Measurements from ENCODE around the gene KRTAP2-2. TPM values are rescaled to one million over a fixed set of nuclear protein-coding genes. Genes with fewer than 3 reads are reported as not detected.
"Not testable (repeated sequence)": the region's sequence is repeated elsewhere in the genome, so short reads cannot be mapped to it uniquely, and the experiment has no call there.

The KRTAP2-2 gene
- total RNA-seq, 2 donors from 2014 or later, result not detected

- no peak for DNase-seq (ENCODE audit: low spot score)
- intact Hi-C loops (cut with DNase I), result no loop called here
These were observed 17.1 kb downstream of the KRTAP2-2 start for GRCh38 chr17:41037853-41038350.

- DNase-seq (ENCODE audit: low spot score); intact Hi-C loops (cut with DNase I): not testable (repeated sequence)
These were observed 20.6 kb downstream of the KRTAP2-2 start, which contains the start of gene KRTAP1-3 for GRCh38 chr17:41034346-41034935. Gene KRTAP1-3, minus strand, starts transcription at chr17:41034874. Its CDS starts 53 bp downstream, at chr17:41034821.

GRCh38 chr17:41029633-41030245, 25.3 kb downstream of the KRTAP2-2 start, which contains the start of gene KRTAP1-4:
Gene KRTAP1-4, minus strand, starts transcription at chr17:41030195. Its CDS starts 117 bp downstream, at chr17:41030078.
- DNase-seq (ENCODE audit: low spot score), result no peak
- intact Hi-C loops (cut with DNase I), result no loop called here

GRCh38 chr17:41026715-41027471, 28.1 kb downstream of the KRTAP2-2 start, which contains the start of gene KRTAP1-5:
Gene KRTAP1-5, minus strand, starts transcription at chr17:41027208. Its CDS starts 53 bp downstream, at chr17:41027155.
- DNase-seq (ENCODE audit: low spot score), result no peak
- intact Hi-C loops (cut with DNase I), result no loop called here

GRCh38 chr17:41024697-41025096, 30.3 kb downstream of the KRTAP2-2 start:
- DNase-seq (ENCODE audit: low spot score), result no peak
- intact Hi-C loops (cut with DNase I), result no loop called here

- no peak for DNase-seq (ENCODE audit: low spot score)
- intact Hi-C loops (cut with DNase I), result no loop called here
These were observed 34.7 kb downstream of the KRTAP2-2 start for GRCh38 chr17:41020336-41020735.

- intact Hi-C loops (cut with DNase I), result no loop called here
- DNase-seq (ENCODE audit: low spot score), result no peak
These were observed 35.6 kb downstream of the KRTAP2-2 start for GRCh38 chr17:41019415-41019814.

- DNase-seq (ENCODE audit: low spot score), result no peak
- intact Hi-C loops (cut with DNase I), result no loop called here
These were observed 36.5 kb downstream of the KRTAP2-2 start for GRCh38 chr17:41018541-41018940.

- intact Hi-C loops (cut with DNase I), result no loop called here
These were observed 38.3 kb downstream of the KRTAP2-2 start for GRCh38 chr17:41016578-41017215.

GRCh38 chr17:41015454-41015853, 39.6 kb downstream of the KRTAP2-2 start:
- no peak for DNase-seq (ENCODE audit: low spot score)
- intact Hi-C loops (cut with DNase I), result no loop called here

More at GRCh38 chr17:41016578-41017215, 38.3 kb downstream of the KRTAP2-2 start:
- no peak for DNase-seq (ENCODE audit: low spot score)

GRCh38 chr17:41013606-41014005, 41.4 kb downstream of the KRTAP2-2 start:
- no peak for DNase-seq (ENCODE audit: low spot score)
- intact Hi-C loops (cut with DNase I), result no loop called here

GRCh38 chr17:41013181-41013580, 41.8 kb downstream of the KRTAP2-2 start:
- intact Hi-C loops (cut with DNase I), result no loop called here
- DNase-seq (ENCODE audit: low spot score), result no peak

GRCh38 chr17:41012326-41013120, 42.5 kb downstream of the KRTAP2-2 start:
- DNase-seq (ENCODE audit: low spot score), result no peak

GRCh38 chr17:41010441-41010840, 44.6 kb downstream of the KRTAP2-2 start:
- intact Hi-C loops (cut with DNase I), result no loop called here
- no peak for DNase-seq (ENCODE audit: low spot score)

More at GRCh38 chr17:41012326-41013120, 42.5 kb downstream of the KRTAP2-2 start:
- intact Hi-C loops (cut with DNase I), result no loop called here

GRCh38 chr17:41009936-41010335, 45.1 kb downstream of the KRTAP2-2 start:
- no peak for DNase-seq (ENCODE audit: low spot score)
- intact Hi-C loops (cut with DNase I), result no loop called here

- intact Hi-C loops (cut with DNase I), result no loop called here
- no peak for DNase-seq (ENCODE audit: low spot score)
These were observed 45.7 kb downstream of the KRTAP2-2 start for GRCh38 chr17:41009301-41009760.

- intact Hi-C loops (cut with DNase I), result no loop called here
- DNase-seq (ENCODE audit: low spot score), result no peak
These were observed 46.2 kb downstream of the KRTAP2-2 start, which contains the start of gene KRTAP3-1 for GRCh38 chr17:41008811-41009210. Gene KRTAP3-1, minus strand, starts transcription at chr17:41009128. Its CDS starts 54 bp downstream, at chr17:41009074.
